ENCODE measurements around the gene F2. TPM values are rescaled to one million over a fixed set of nuclear protein-coding genes. Genes with fewer than 3 reads are reported as not detected.

F2 gene
- total RNA-seq, 4 donors from 2014 or later, result not detected

GRCh38 chr11:46677991-46678740 lies 40.8 kb upstream of the F2 start:
- TF ChIP-seq, protein P1, sequence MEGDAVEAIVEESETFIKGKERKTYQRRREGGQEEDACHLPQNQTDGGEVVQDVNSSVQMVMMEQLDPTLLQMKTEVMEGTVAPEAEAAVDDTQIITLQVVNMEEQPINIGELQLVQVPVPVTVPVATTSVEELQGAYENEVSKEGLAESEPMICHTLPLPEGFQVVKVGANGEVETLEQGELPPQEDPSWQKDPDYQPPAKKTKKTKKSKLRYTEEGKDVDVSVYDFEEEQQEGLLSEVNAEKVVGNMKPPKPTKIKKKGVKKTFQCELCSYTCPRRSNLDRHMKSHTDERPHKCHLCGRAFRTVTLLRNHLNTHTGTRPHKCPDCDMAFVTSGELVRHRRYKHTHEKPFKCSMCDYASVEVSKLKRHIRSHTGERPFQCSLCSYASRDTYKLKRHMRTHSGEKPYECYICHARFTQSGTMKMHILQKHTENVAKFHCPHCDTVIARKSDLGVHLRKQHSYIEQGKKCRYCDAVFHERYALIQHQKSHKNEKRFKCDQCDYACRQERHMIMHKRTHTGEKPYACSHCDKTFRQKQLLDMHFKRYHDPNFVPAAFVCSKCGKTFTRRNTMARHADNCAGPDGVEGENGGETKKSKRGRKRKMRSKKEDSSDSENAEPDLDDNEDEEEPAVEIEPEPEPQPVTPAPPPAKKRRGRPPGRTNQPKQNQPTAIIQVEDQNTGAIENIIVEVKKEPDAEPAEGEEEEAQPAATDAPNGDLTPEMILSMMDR (IDR thresholded peaks at IDR 0.05), result no peak
- no peak for TF ChIP-seq POLR2A (IDR thresholded peaks at IDR 0.05)
- WGBS, 2 donors, result 80 to 81% methylated on average over 10 of the region's 10 CpGs
- no peak overlapping the region for H3K4me3 ChIP-seq (ENCODE audit: low read depth, poor library complexity, severe bottlenecking)
- intact Hi-C loops (cut with DNase I; ENCODE audit: low total_unique reads), result no loop called here
- DNase-seq (ENCODE audit: low spot score in 2 of 2), result no peak

DNA sequence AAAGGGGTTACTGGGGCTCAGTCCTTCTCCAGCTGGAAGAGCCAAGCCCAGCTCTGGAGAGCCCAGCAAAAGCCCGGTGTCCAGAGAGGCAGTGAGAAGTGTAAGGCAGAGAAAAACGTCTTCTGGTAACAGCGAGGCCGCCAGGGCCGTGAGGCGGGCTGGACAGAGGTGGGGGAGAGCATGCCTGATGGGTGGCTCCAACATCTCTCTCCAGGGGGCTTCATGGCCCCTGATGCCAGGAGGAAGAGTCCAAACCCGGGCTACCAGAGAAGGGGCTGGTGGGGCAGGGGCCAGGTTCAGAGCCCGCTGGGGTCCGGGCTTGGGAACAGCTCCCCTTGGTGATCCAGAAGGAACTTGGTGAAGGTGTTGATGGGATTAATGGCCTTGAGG lies 40.3 kb upstream of the F2 start:
- TF ChIP-seq, protein P1 (IDR thresholded peaks at IDR 0.05), result no peak
- no peak for TF ChIP-seq POLR2A (IDR thresholded peaks at IDR 0.05)
- no peak for DNase-seq (ENCODE audit: low spot score in 2 of 2)
- 86 to 91% methylated on average over 9 of the region's 9 CpGs for WGBS, 2 donors
- intact Hi-C loops (cut with DNase I; ENCODE audit: low total_unique reads), result no loop called here
- no peak overlapping the region for H3K4me3 ChIP-seq (ENCODE audit: low read depth, poor library complexity, severe bottlenecking)

- WGBS, 2 donors, result 90 to 92% methylated on average over 25 to 26 of the region's 26 CpGs
- DNase-seq (ENCODE audit: low spot score in 2 of 2), result no peak
- no peak for TF ChIP-seq POLR2A (IDR thresholded peaks at IDR 0.05)
- TF ChIP-seq, protein P1 (IDR thresholded peaks at IDR 0.05), result no peak
- no peak overlapping the region for H3K4me3 ChIP-seq (ENCODE audit: low read depth, poor library complexity, severe bottlenecking)
- intact Hi-C loops (cut with DNase I; ENCODE audit: low total_unique reads), result no loop called here
These were observed 39.5 kb upstream of the F2 start for GRCh38 chr11:46679241-46680163.

DNA sequence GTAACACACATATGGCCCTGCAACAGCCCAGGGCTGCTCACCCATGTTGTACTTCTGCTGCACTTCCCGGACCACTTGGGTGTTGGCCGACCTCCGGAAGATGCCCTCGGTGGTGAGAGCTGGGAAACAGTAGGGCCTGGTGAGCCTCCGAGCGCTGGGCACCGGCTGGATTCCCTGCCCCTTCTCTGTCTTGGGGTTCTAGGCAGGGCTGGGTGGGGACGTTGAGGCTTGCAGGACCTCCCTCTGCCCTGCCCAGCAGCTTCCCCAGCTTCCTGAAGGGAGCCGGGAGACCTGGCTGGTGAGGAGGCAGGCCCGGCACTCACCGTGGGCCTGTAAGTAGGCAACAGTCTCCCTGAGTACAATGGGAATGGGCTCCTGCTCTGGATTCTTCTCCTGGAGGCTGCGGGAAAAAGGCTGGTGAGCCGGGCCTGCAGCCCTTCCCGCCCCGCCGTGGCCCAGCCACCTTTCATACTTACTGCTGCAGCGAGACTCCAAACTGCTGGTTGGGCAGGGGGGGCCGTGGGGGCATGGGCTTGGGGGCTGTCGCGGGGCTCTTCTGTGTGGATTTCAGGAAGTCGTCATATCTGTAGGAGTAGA lies 38.8 kb upstream of the F2 start:
- intact Hi-C loops (cut with DNase I; ENCODE audit: low total_unique reads), result no loop called here
- H3K4me3 ChIP-seq (ENCODE audit: low read depth, poor library complexity, severe bottlenecking), result no peak overlapping the region
- TF ChIP-seq POLR2A (IDR thresholded peaks at IDR 0.05), result no peak
- TF ChIP-seq, protein P1 (IDR thresholded peaks at IDR 0.05), result no peak
- no peak for DNase-seq (ENCODE audit: low spot score in 2 of 2)
- WGBS, 2 donors, result 89 to 93% methylated on average over 17 to 20 of the region's 21 CpGs

GRCh38 chr11:46680815-46681214 lies 38.2 kb upstream of the F2 start:
- intact Hi-C loops (cut with DNase I; ENCODE audit: low total_unique reads), result no loop called here
- TF ChIP-seq, protein P1 (IDR thresholded peaks at IDR 0.05), result no peak
- no peak for TF ChIP-seq POLR2A (IDR thresholded peaks at IDR 0.05)
- no peak for DNase-seq (ENCODE audit: low spot score in 2 of 2)
- H3K4me3 ChIP-seq (ENCODE audit: low read depth, poor library complexity, severe bottlenecking), result no peak overlapping the region
- WGBS, 2 donors, result 95 to 96% methylated on average over 22 of the region's 22 CpGs
